ENCODE results near the gene HMMR. TPM values are rescaled to one million over a fixed set of nuclear protein-coding genes. Genes with fewer than 3 reads are reported as not detected.

The HMMR gene
- total and polyA plus RNA-seq, 2 experiments from 2014 or later: 7.8 to 46.5 TPM

GRCh38 chr5:163540696-163541095 lies 80.3 kb downstream of the HMMR start:
- no peak for TF ChIP-seq CTCF (IDR thresholded peaks at IDR 0.05; ENCODE audit: low read depth, low read length)
- Histone ChIP-seq H3K27ac (no peak overlapping the region), H3K9me3 (ENCODE audit: low read depth) (no peaks in the 10 kb centered on the region), H3K4me1 (ENCODE audit: low read depth) (no peaks in the 10 kb centered on the region), H3K36me3 (no peaks in the 10 kb centered on the region), H3K27me3 (no peaks in the 10 kb centered on the region), H3K4me3 (no peak overlapping the region)
- no peak for DNase-seq (ENCODE audit: low read depth in 1 of 2, low spot score in 1 of 2)

Other genes starting within 250 kb of the HMMR start
- 120 and 155 TPM in 2 replicates for gene CCNG1, start 23.0 kb upstream of the HMMR start, total RNA-seq
- gene CCNG1, start 23.0 kb upstream of the HMMR start, polyA plus RNA-seq: 134 and 181 TPM in 2 replicates
- 9.2 and 16.5 TPM in 2 replicates for gene NUDCD2, start 530 bp upstream of the HMMR start, total RNA-seq
- gene NUDCD2, start 530 bp upstream of the HMMR start, polyA plus RNA-seq: 78.6 and 117 TPM in 2 replicates
- gene MAT2B, start 45.0 kb downstream of the HMMR start, total RNA-seq: 30.2 and 32.5 TPM in 2 replicates
- 38.3 and 52.4 TPM in 2 replicates for gene MAT2B, start 45.0 kb downstream of the HMMR start, polyA plus RNA-seq